ENCODE results near the gene LDLRAD4. TPM values are rescaled to one million over a fixed set of nuclear protein-coding genes. Genes with fewer than 3 reads are reported as not detected.

Gene LDLRAD4
- polyA plus RNA-seq, 1 donor, result 9.1 TPM

DNA sequence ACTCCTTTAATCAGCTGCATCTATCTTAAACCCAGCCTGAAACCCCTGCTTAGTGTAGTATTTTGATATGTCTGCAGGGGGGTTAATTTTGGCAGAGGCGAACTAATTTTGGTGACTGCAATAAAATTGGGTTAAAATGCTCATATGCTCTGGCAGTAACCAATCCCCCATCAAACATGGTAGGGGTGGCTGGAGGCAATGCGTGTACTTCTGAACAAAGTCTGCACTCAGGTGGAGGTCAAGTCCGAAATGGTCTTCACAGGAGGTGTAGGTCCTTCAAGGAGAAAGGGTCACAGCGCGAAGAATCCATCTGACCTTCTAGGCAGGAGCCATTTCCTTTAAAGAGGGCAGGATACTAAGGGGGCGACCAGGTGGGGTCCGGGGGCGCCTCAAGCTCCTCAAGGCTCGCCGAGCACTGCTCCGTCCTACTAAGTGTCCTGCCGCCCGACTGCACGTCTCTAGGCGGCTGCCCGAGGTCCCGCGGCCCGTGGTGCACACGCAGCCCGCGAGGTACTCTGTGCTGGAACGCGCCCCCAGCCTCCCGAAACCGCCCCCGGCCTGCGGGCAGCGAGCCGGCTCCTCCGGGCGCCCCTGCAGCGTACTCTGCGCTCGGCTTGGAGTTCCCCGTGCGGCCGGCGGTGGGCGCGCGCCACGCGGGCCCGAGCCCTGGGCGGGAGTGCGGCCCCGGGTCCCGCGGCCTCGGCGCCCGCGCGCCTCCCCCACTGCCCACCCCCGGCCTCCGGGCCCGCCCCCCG, 1.7 kb upstream of the LDLRAD4 start:
- Histone ChIP-seq H3K9me3 (ENCODE audit: control insufficient read depth, low read depth, low read length) (peaks cover 2% of the 10 kb centered on the region), H3K4me3 (ENCODE audit: low read length) (peak overlapping the region; percentile 18), H3K4me1 (ENCODE audit: control insufficient read depth, insufficient read depth, low read length) (peaks cover 7% of the 10 kb centered on the region), H3K36me3 (ENCODE audit: control insufficient read depth, insufficient read depth, low read length) (no peaks in the 10 kb centered on the region), H3K27ac (ENCODE audit: low read length) (no peak overlapping the region), H3K27me3 (ENCODE audit: control insufficient read depth, insufficient read depth, low read length) (peaks cover 18% of the 10 kb centered on the region)
- no CpG with 5 or more reads among the region's 59 CpGs for WGBS (ENCODE audit: insufficient coverage, low lambda C conversion rate)
- peak in 1 of 2 donors; percentile 51 for DNase-seq

DNA sequence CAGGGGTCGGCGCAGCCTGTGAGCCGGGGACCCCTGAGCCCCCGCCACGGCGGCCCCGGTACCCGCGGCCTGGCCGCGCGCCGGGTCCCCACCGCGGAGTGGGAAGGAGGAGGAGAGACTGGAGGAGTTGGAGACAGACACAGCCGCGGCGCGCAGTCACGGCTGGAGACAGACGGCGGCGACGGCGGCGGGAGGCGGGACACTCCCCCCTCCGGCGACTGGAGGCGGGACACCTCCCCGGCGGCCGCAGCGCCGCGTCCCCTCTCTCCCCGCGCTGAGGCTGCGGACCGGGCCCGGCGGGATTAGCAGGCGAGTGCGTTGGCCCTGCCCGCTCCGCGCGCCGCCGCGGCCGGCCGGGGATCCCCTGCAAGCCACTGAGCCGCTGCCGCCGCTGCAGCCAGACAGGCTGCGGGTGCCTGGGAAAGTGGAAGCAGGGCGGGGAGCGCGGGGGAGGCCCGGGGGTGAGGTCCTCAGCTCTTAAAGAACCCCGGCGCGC, 1.0 kb upstream of the LDLRAD4 start:
- WGBS (ENCODE audit: insufficient coverage, low lambda C conversion rate), result no CpG with 5 or more reads among the region's 64 CpGs
- H3K36me3 ChIP-seq (ENCODE audit: control insufficient read depth, insufficient read depth, low read length), result no peaks in the 10 kb centered on the region
- no peak overlapping the region for H3K27ac ChIP-seq (ENCODE audit: low read length)
- peak in 1 of 2 donors; percentile 65 for DNase-seq
- peaks cover 18% of the 10 kb centered on the region for H3K27me3 ChIP-seq (ENCODE audit: control insufficient read depth, insufficient read depth, low read length)
- H3K9me3 ChIP-seq (ENCODE audit: control insufficient read depth, low read depth, low read length), result peaks cover 2% of the 10 kb centered on the region
- H3K4me3 ChIP-seq (ENCODE audit: low read length), result peak overlapping the region; percentile 55
- H3K4me1 ChIP-seq (ENCODE audit: control insufficient read depth, insufficient read depth, low read length), result peaks cover 8% of the 10 kb centered on the region

DNA sequence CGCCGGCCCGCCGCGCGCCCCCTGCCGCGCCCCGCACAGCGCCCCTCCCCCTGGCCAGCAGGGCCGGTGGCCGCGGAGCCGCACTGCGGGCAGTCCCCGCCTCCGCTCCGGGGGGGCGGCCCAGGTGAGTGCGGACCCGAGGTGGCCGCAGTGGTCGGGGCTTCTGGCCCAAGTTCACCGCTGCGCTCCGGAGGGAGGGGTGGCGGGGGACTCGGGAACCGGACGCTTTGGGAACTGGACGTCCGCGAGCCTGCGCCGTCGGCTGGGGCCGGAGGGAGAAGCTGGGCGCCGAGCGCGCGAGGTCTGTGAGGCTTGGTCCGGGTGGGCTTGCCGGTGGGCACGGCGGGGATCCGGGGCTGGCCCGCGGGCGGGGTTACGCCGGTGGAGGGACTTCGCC, 591 bp upstream of the LDLRAD4 start:
- peak overlapping the region; percentile 55 for H3K4me3 ChIP-seq (ENCODE audit: low read length)
- H3K9me3 ChIP-seq (ENCODE audit: control insufficient read depth, low read depth, low read length), result peaks cover 2% of the 10 kb centered on the region
- WGBS (ENCODE audit: insufficient coverage, low lambda C conversion rate), result no CpG with 5 or more reads among the region's 53 CpGs
- peak overlapping the region; percentile 36 for H3K27ac ChIP-seq (ENCODE audit: low read length)
- H3K27me3 ChIP-seq (ENCODE audit: control insufficient read depth, insufficient read depth, low read length), result peaks cover 18% of the 10 kb centered on the region
- no peaks in the 10 kb centered on the region for H3K36me3 ChIP-seq (ENCODE audit: control insufficient read depth, insufficient read depth, low read length)
- DNase-seq, result no peak
- H3K4me1 ChIP-seq (ENCODE audit: control insufficient read depth, insufficient read depth, low read length), result peaks cover 12% of the 10 kb centered on the region

DNA sequence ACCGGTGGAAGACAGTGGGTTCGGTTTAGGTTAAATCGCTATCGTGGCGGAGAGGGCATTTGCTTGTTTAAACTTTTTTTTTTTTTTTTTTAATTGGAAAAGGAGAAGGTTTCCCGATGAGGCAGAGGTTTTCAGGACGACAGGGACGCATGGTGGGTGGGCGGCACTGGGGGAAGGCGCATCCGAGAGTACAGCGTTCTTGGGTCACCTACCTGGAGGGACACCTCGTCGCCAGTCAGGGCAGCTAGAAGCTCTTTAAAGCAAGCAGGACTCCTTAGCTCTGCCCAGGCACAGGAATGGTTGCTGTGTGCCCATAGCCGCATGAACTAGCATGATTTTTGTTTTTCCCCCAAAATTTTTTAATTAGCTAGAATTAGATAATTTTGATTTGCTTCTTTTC, 437 bp downstream of the LDLRAD4 start:
- no peaks in the 10 kb centered on the region for H3K36me3 ChIP-seq (ENCODE audit: control insufficient read depth, insufficient read depth, low read length)
- peaks cover 16% of the 10 kb centered on the region for H3K4me1 ChIP-seq (ENCODE audit: control insufficient read depth, insufficient read depth, low read length)
- H3K27ac ChIP-seq (ENCODE audit: low read length), result no peak overlapping the region
- peaks cover 2% of the 10 kb centered on the region for H3K9me3 ChIP-seq (ENCODE audit: control insufficient read depth, low read depth, low read length)
- peak overlapping the region; percentile 55 for H3K4me3 ChIP-seq (ENCODE audit: low read length)
- H3K27me3 ChIP-seq (ENCODE audit: control insufficient read depth, insufficient read depth, low read length), result peaks cover 18% of the 10 kb centered on the region
- no CpG with 5 or more reads among the region's 15 CpGs for WGBS (ENCODE audit: insufficient coverage, low lambda C conversion rate)
- no peak for DNase-seq

DNA sequence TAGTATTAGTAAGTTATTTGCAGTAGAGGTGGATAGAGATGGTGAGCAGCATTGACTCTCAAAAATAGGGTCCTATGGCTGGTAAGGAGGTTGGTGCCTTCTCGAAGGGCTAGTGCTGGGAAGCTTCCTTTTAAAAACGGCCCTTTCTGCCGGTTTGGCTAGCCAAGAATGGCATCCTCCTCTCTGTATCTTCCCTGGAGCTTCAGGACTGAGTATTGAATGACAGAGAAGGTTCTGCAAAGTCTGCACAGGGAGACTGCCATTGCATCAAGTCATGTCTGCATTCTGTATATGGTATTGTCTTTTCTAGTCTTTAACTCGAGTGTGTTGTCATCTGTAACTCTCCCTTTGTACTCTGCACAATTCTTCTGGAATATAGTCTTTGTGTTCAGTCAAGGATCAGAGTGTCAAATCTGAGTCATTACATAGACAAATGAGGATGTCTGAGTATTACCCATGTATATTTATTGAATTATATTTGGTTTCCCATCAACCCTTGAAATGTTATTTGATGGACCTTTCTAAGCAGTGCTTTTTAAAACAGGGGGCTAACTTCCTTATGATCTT, 1.1 kb downstream of the LDLRAD4 start:
- Histone ChIP-seq H3K9me3 (ENCODE audit: control insufficient read depth, low read depth, low read length) (peaks cover 2% of the 10 kb centered on the region), H3K27me3 (ENCODE audit: control insufficient read depth, insufficient read depth, low read length) (peaks cover 18% of the 10 kb centered on the region), H3K36me3 (ENCODE audit: control insufficient read depth, insufficient read depth, low read length) (no peaks in the 10 kb centered on the region), H3K27ac (ENCODE audit: low read length) (no peak overlapping the region), H3K4me1 (ENCODE audit: control insufficient read depth, insufficient read depth, low read length) (peaks cover 16% of the 10 kb centered on the region), H3K4me3 (ENCODE audit: low read length) (no peak overlapping the region)
- no peak for DNase-seq
- WGBS (ENCODE audit: insufficient coverage, low lambda C conversion rate), result no CpG with 5 or more reads among the region's 4 CpGs

DNA sequence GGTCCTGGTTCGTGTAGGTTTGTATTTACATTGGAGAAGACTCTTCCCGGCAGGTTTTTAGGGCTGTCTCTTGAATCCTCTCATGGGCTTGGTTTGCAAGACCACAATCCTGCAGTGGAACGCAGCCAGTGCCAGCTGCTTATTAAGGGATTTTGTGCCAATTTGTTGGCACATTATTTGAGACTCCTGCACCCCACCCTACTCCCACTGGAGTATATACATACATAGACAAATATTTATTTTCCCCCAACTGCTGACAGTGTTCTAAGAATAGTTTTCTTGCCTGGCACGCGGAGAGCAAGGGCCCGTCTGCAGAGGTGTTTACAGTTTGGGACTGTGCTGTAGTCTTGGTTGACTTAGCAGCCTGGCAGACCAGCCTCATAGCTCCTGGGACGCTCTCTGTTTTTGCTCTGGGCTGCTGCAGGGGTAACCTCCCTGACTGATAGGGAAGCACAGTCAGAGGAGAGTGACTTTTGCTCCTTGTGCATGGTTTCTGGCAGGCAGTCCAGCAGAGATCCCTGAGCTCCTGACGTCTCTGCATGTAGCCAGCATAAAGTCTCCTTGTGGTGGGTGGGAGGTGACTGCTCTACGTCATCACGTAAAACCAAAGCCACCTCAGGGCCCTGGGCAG, 1.9 kb downstream of the LDLRAD4 start:
- Histone ChIP-seq H3K9me3 (ENCODE audit: control insufficient read depth, low read depth, low read length) (peaks cover 2% of the 10 kb centered on the region), H3K4me1 (ENCODE audit: control insufficient read depth, insufficient read depth, low read length) (peaks cover 16% of the 10 kb centered on the region), H3K27ac (ENCODE audit: low read length) (no peak overlapping the region), H3K36me3 (ENCODE audit: control insufficient read depth, insufficient read depth, low read length) (no peaks in the 10 kb centered on the region), H3K27me3 (ENCODE audit: control insufficient read depth, insufficient read depth, low read length) (peaks cover 18% of the 10 kb centered on the region), H3K4me3 (ENCODE audit: low read length) (no peak overlapping the region)
- WGBS (ENCODE audit: insufficient coverage, low lambda C conversion rate), result no CpG with 5 or more reads among the region's 10 CpGs
- DNase-seq, result peak in 1 of 2 donors; percentile 8

DNA sequence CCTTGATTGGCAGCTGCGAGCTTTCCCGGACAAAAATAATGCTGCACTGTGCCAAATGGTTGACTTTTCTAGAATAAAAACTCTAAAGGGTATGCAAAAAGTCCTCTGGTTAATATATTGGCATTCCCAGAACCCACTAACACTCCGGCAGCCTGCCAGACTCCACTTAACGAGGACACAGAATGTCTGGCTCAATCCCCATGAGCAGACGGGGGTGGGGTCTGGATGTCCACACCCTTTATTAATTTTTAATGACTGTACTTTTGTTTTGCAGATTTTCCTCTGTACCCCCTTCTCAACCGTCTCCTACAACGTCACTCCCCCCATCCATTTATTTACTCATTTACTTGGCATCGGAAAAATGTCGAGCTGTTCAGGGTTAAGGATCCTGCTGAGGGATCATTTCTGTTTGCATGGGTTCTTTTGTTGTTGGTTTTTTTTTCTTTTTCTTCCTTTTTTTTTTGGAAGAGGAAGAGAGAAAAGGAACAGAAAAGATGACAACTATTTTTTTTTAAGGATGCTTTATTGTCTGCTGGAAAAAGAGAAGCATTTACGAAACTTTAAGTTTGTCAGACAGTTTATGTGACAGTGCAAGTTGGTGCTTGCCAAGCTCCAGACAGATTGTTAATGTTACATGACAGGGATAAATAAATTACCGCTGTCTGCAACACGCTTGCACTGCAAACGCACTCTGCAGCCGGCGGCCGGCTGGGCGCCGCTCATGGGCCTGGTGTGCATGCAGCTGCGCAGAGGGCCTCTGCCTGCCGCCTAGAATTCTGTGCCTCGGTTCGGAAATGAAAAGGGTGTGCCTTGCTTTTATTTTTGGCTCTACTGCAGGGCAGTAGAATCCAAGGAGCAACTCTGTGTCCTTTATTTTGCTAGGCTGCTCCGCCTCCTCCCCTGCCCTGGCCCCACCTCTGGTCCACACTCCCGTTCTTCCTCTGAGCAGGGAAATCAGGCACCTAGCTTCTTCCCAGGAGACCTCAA, 3.6 kb downstream of the LDLRAD4 start:
- Histone ChIP-seq H3K4me3 (ENCODE audit: low read length) (no peak overlapping the region), H3K36me3 (ENCODE audit: control insufficient read depth, insufficient read depth, low read length) (no peaks in the 10 kb centered on the region), H3K27me3 (ENCODE audit: control insufficient read depth, insufficient read depth, low read length) (peaks cover 18% of the 10 kb centered on the region), H3K4me1 (ENCODE audit: control insufficient read depth, insufficient read depth, low read length) (peaks cover 9% of the 10 kb centered on the region), H3K9me3 (ENCODE audit: control insufficient read depth, low read depth, low read length) (peaks cover 2% of the 10 kb centered on the region), H3K27ac (ENCODE audit: low read length) (no peak overlapping the region)
- WGBS (ENCODE audit: insufficient coverage, low lambda C conversion rate), result 32% methylated on average over 4 of the region's 24 CpGs
- DNase-seq, result peak; percentile 42 to 54

DNA sequence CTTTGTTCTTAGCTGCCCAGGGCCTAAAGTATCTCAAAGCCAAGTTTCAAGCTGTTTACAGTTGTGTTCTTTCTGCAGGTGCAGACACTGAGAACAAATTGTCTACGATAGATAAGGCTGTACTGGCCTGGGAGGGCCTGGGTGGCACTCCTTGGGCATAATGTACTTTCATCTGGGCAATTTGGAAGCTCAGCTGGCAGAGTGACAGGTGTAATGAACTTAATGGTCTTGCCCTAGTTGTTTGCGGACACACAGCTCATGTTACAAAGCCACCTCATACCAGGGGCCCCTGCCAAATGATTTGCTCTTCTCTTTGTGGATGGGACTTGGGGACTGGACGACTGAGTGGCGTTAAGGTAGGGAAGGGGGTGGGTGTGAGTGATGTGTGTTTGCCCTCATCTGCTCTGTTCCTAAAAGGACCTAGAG, 4.3 kb downstream of the LDLRAD4 start:
- no CpG with 5 or more reads among the region's 4 CpGs for WGBS (ENCODE audit: insufficient coverage, low lambda C conversion rate)
- H3K36me3 ChIP-seq (ENCODE audit: control insufficient read depth, insufficient read depth, low read length), result no peaks in the 10 kb centered on the region
- peaks cover 9% of the 10 kb centered on the region for H3K4me1 ChIP-seq (ENCODE audit: control insufficient read depth, insufficient read depth, low read length)
- H3K27me3 ChIP-seq (ENCODE audit: control insufficient read depth, insufficient read depth, low read length), result peaks cover 18% of the 10 kb centered on the region
- H3K9me3 ChIP-seq (ENCODE audit: control insufficient read depth, low read depth, low read length), result peaks cover 2% of the 10 kb centered on the region
- DNase-seq, result peak in 1 of 2 donors; percentile 11
- H3K27ac ChIP-seq (ENCODE audit: low read length), result no peak overlapping the region
- no peak overlapping the region for H3K4me3 ChIP-seq (ENCODE audit: low read length)

DNA sequence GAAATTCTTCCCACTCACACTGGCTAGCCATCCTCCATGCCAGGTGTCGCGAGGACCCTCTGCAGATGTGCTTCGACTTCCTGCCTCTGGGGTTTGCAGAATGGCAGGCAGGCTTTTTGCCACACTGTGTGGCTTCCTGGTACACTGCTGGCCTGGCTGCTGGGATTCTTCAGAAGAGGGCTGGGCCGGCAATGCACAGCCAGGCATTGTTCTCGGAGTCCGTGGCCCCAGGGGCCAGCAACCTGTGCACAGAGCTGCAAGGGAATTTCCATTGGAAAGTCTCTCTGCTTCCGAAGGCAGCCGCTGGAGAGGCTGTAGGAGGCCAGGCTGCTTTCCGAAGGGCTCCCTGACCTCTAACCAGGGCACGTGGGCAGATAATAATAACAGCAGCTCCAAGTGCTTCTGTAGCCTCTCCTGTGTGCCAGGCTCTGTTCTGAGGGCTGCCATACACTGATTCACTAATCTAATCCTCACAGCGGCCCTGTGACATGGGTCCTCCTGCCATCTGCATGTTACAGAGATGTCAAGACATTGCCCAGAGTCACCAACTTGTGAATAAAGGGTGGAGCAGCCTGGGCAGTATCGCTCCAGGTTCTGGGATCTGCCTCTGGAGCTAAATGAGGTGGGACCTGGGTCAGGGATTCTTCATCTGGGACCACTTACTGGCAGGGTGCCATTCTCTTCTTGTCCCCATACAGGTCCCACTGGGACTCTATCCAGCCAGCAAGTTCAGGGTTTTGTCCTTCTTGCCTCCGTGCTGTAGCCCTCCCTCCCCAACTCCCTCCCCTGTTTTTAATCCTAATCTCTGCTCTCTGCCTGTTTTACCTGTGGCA, 5.0 kb downstream of the LDLRAD4 start:
- no peak overlapping the region for H3K27ac ChIP-seq (ENCODE audit: low read length)
- peaks cover 9% of the 10 kb centered on the region for H3K4me1 ChIP-seq (ENCODE audit: control insufficient read depth, insufficient read depth, low read length)
- H3K27me3 ChIP-seq (ENCODE audit: control insufficient read depth, insufficient read depth, low read length), result peaks cover 15% of the 10 kb centered on the region
- H3K36me3 ChIP-seq (ENCODE audit: control insufficient read depth, insufficient read depth, low read length), result no peaks in the 10 kb centered on the region
- no peak overlapping the region for H3K4me3 ChIP-seq (ENCODE audit: low read length)
- no CpG with 5 or more reads among the region's 13 CpGs for WGBS (ENCODE audit: insufficient coverage, low lambda C conversion rate)
- peaks cover 2% of the 10 kb centered on the region for H3K9me3 ChIP-seq (ENCODE audit: control insufficient read depth, low read depth, low read length)
- no peak for DNase-seq

Measured in large intestine (tissue), 3 donors.